Measurements from ENCODE around the gene CNTROB. TPM values are rescaled to one million over a fixed set of nuclear protein-coding genes. Genes with fewer than 3 reads are reported as not detected.

CNTROB gene
- total and polyA plus RNA-seq, 10 of the 15 experiments (the other 5 are each of a cell fraction or from before 2014, with no cell fraction given) = 2.0 to 36.2 (median 28.2) TPM

DNA sequence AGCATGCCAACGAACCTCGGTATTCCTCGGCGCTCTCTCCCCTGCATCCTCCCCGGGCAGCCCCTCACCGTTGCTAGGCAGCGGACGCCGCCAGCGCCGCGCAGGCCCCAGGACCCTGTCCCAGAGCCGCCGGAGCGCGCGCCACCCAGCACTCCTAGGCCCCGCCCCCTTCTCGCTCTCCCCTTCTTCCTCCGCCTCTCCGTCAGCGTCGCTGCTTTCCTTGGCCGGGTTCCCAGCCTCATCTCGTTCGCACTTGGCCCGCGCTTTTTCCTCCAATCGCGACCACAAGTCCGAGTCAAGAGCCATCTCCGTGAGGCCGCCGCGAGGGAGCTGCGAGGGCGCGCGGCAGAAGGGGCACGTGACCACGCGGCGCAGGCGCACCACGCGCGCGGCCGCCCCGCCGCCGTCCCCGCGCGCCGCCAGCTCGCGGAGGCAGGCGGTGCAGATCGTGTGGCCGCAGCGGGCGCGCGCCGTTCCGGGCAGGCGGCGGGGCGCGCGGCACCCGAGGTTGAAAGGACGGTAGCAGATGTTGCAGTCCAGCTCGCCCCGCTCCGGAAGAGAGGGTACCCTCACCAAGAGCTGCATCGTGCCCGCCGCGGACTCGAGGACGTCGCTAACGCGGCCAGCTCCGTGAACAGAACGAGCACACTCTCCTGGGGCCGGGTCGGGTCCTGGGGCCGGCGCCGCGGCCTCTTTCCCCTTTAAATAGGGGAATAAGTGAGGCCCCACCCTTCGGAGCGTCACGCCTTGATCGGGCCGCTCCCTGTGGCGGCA, 16.2 kb upstream of the CNTROB start, which contains the start of gene RNF227 (continued):
- TF ChIP-seq E2F8 (IDR thresholded peaks at IDR 0.05; ENCODE audit: low read depth, partially characterized antibody) = no peak
- peak; percentile 57; the same call in 1 of the 2 replicates for TF ChIP-seq HDGF (IDR thresholded peaks at IDR 0.05)
- no peak for TF ChIP-seq ZNF217 (IDR thresholded peaks at IDR 0.05)
- TF ChIP-seq IRF5 (IDR thresholded peaks at IDR 0.05; ENCODE audit: borderline replicate concordance) = no peak
- TF ChIP-seq, protein P1, sequence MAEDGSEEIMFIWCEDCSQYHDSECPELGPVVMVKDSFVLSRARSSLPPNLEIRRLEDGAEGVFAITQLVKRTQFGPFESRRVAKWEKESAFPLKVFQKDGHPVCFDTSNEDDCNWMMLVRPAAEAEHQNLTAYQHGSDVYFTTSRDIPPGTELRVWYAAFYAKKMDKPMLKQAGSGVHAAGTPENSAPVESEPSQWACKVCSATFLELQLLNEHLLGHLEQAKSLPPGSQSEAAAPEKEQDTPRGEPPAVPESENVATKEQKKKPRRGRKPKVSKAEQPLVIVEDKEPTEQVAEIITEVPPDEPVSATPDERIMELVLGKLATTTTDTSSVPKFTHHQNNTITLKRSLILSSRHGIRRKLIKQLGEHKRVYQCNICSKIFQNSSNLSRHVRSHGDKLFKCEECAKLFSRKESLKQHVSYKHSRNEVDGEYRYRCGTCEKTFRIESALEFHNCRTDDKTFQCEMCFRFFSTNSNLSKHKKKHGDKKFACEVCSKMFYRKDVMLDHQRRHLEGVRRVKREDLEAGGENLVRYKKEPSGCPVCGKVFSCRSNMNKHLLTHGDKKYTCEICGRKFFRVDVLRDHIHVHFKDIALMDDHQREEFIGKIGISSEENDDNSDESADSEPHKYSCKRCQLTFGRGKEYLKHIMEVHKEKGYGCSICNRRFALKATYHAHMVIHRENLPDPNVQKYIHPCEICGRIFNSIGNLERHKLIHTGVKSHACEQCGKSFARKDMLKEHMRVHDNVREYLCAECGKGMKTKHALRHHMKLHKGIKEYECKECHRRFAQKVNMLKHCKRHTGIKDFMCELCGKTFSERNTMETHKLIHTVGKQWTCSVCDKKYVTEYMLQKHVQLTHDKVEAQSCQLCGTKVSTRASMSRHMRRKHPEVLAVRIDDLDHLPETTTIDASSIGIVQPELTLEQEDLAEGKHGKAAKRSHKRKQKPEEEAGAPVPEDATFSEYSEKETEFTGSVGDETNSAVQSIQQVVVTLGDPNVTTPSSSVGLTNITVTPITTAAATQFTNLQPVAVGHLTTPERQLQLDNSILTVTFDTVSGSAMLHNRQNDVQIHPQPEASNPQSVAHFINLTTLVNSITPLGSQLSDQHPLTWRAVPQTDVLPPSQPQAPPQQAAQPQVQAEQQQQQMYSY (CRISPR knock-in tag; IDR thresholded peaks at IDR 0.05) = no peak
- TF ChIP-seq ZNF274 (IDR thresholded peaks at IDR 0.05; ENCODE audit: insufficient read depth, insufficient read length) = no peak
- TF ChIP-seq NR2F1 (conservative IDR thresholded peaks at IDR 0.05) = 0 out of 2 replicates have a peak, but pooled peaks have one; percentile 43
- TF ChIP-seq CHD4 (IDR thresholded peaks at IDR 0.05) = no peak
- TF ChIP-seq ZZZ3 (IDR thresholded peaks at IDR 0.05; ENCODE audit: control insufficient read depth, insufficient read length, low read depth) = no peak
- no peak for TF ChIP-seq WRNIP1 (IDR thresholded peaks at IDR 0.05; ENCODE audit: borderline replicate concordance, low read depth, low read length)
- no peak for TF ChIP-seq MEF2B (IDR thresholded peaks at IDR 0.05; ENCODE audit: partially characterized antibody, poor library complexity, severe bottlenecking)
- TF ChIP-seq EED (IDR thresholded peaks at IDR 0.05; ENCODE audit: low read depth) = no peak; the same call in 1 of the 2 replicates
- no peak; the same call in 1 of the 2 replicates for TF ChIP-seq POLR2AphosphoS2 (IDR thresholded peaks at IDR 0.05; ENCODE audit: low read depth, low read length)
- no peak for TF ChIP-seq HSF1 (IDR thresholded peaks at IDR 0.05; ENCODE audit: low read depth, low read length)
- TF ChIP-seq HDAC2 (IDR thresholded peaks at IDR 0.05) = no peak
- TF ChIP-seq RBBP5 (conservative IDR thresholded peaks at IDR 0.05) = no peak
- TF ChIP-seq TCF3 (IDR thresholded peaks at IDR 0.05; ENCODE audit: borderline replicate concordance, insufficient read depth, low read depth, low read length) = peak; percentile 61; the same call in 1 of the 2 replicates
- TF ChIP-seq TCF12 (IDR thresholded peaks at IDR 0.05; ENCODE audit: low read depth, low read length) = no peak
- TF ChIP-seq PBX3 (IDR thresholded peaks at IDR 0.05; ENCODE audit: insufficient replicate concordance, low read depth, low read length) = no peak
